Thyroid gland (tissue), 4 donors: Measurements from ENCODE around the gene INTS11. TPM values are rescaled to one million over a fixed set of nuclear protein-coding genes. Genes with fewer than 3 reads are reported as not detected.
"Not testable (repeated sequence)": the region's sequence is repeated elsewhere in the genome, so short reads cannot be mapped to it uniquely, and the experiment has no call there.

Source experiments
- DNase-seq, 2 donors: peaks; one replicate each; pipeline ENCODE4 v3.0.0-alpha.2; 2019
- H3K27ac ChIP-seq, 3 donors: fragments of 200-600 bp; sonication (generic); 1 replicate in 2 of 3; 2 replicates in 1 of 3; pipeline ENCODE4 v1.5.1; 2016 to 2019; ENCODE audit warnings: mild to moderate bottlenecking in 1 of 3, moderate library complexity in 1 of 3
- H3K27me3 ChIP-seq: fragments of 200-600 bp; sonication (generic); one replicate; pipeline ENCODE4 v1.5.1; 2019
- H3K36me3 ChIP-seq, 2 donors: fragments of 200-600 bp; sonication (generic); one replicate each; pipeline ENCODE4 v1.5.1; 2016 to 2019
- H3K4me1 ChIP-seq, 2 donors: fragments of 200-600 bp; sonication (generic); one replicate each; pipeline ENCODE4 v1.5.1; 2017 to 2019
- H3K4me3 ChIP-seq, 3 donors: fragments of 200-600 bp; sonication (generic); replicated peaks in 1 of 3; 1 replicate in 2 of 3; 2 replicates in 1 of 3; pipeline ENCODE4 v1.5.1; 2016; ENCODE audit warnings: mild to moderate bottlenecking in 1 of 3
- H3K9me3 ChIP-seq: fragments of 200-600 bp; sonication (generic); one replicate; pipeline ENCODE4 v1.5.1; 2017
- CTCF ChIP-seq, 6 experiments: fragments of 200-600 bp in 3 of 6; fragments of 450-650 bp in 3 of 6; sonication (generic) in 3 of 6; IDR thresholded peaks; one replicate each; pipeline ENCODE4 v1.5.1; 2016 to 2019; ENCODE audit warnings: antibody characterized with exemption in 6 of 6, mild to moderate bottlenecking in 2 of 6, inconsistent platforms in 1 of 6, moderate library complexity in 1 of 6
- POLR2A ChIP-seq, 2 donors: fragments of 450-650 bp; IDR thresholded peaks; one replicate each; pipeline ENCODE4 v1.6.1; 2017; ENCODE audit warnings: antibody characterized with exemption in 2 of 2, mild to moderate bottlenecking in 2 of 2, moderate library complexity in 1 of 2
- WGBS, 2 donors: methylation state at CpG; one replicate each; pipeline ENCODE4 v1.1.5; 2017; 5-methylcytosine and 5-hydroxymethylcytosine counted together
- intact Hi-C: fragments of 100-400 bp; cut with DNase I; formaldehyde crosslinking; loops from one replicate; pipeline ENCODE4 v1.15.1; 2023
- total RNA-seq, 4 donors: library from RNA; depleted of rRNA; stranded (reverse); fragments of >200 nt; gene quantifications; one replicate each; pipeline ENCODE4 v1.2.3, GENCODE V29; 2016

The INTS11 gene
- total RNA-seq, 4 donors from 2014 or later: 68.9 to 116 (median 94.7) TPM

- no peak for TF ChIP-seq POLR2A (IDR thresholded peaks at IDR 0.05)
- no peak for TF ChIP-seq CTCF (IDR thresholded peaks at IDR 0.05)
- Histone ChIP-seq H3K9me3 (no peaks in the 10 kb centered on the region), H3K36me3 (peaks cover 11 to 24% of the 10 kb centered on the region in 2 donors), H3K4me3 (no peak overlapping the region), H3K27me3 (no peaks in the 10 kb centered on the region), H3K27ac (no peak overlapping the region), H3K4me1 (peaks cover 6 to 30% of the 10 kb centered on the region in 2 donors)
- DNase-seq: no peak
- intact Hi-C loops: loop anchor here (5.0 kb wide), 1 partner anchor 38 kb away; the partner anchor contains the start of gene MXRA8
- WGBS, 2 donors: 90 to 92% methylated on average over 30 to 36 of the region's 36 CpGs
These were observed 5.4 kb downstream of the INTS11 start for GRCh38 chr1:1318777-1319645.

GRCh38 chr1:1318131-1318652, 6.3 kb downstream of the INTS11 start:
- peaks cover 17 to 32% of the 10 kb centered on the region in 2 donors for H3K36me3 ChIP-seq
- H3K27me3 ChIP-seq: no peaks in the 10 kb centered on the region
- DNase-seq: peak; percentile 94 to 95
- H3K9me3 ChIP-seq: no peaks in the 10 kb centered on the region
- peaks cover 6 to 26% of the 10 kb centered on the region in 2 donors for H3K4me1 ChIP-seq
- no peak for TF ChIP-seq CTCF (IDR thresholded peaks at IDR 0.05)
- TF ChIP-seq POLR2A (IDR thresholded peaks at IDR 0.05): no peak
- 61 to 66% methylated on average over 9 of the region's 9 CpGs for WGBS, 2 donors
- intact Hi-C loops: loop anchor here (5.0 kb wide), 1 partner anchor 39 kb away; the partner anchor contains the start of gene MXRA8
- H3K4me3 ChIP-seq: no peak overlapping the region
- H3K27ac ChIP-seq: peak overlapping the region in 1 of 3 donors; percentile 29

- H3K4me1 ChIP-seq: peaks cover 6 to 19% of the 10 kb centered on the region in 2 donors
- DNase-seq: no peak
- no peak overlapping the region for H3K4me3 ChIP-seq
- no peak overlapping the region for H3K27ac ChIP-seq
- H3K27me3 ChIP-seq: no peaks in the 10 kb centered on the region
- TF ChIP-seq CTCF (IDR thresholded peaks at IDR 0.05): no peak
- TF ChIP-seq POLR2A (IDR thresholded peaks at IDR 0.05): no peak
- H3K36me3 ChIP-seq: peaks cover 25 to 40% of the 10 kb centered on the region in 2 donors
- intact Hi-C loops: loop anchor here (5.0 kb wide), 1 partner anchor 40 kb away; the partner anchor contains the start of gene MXRA8
- WGBS, 2 donors: 86 to 90% methylated on average over 6 of the region's 6 CpGs
- no peaks in the 10 kb centered on the region for H3K9me3 ChIP-seq
These were observed 7.0 kb downstream of the INTS11 start for GRCh38 chr1:1317420-1317819.

- WGBS, 2 donors: 88% methylated on average over 8 of the region's 8 CpGs
- not testable (repeated sequence) for DNase-seq, H3K27ac ChIP-seq, H3K4me3 ChIP-seq, H3K27me3 ChIP-seq, H3K9me3 ChIP-seq
- intact Hi-C loops: loop anchor here (5.0 kb wide), 1 partner anchor 41 kb away; the partner anchor contains the start of gene MXRA8
- Histone ChIP-seq H3K36me3 (peaks cover 35 to 48% of the 10 kb centered on the region in 2 donors), H3K4me1 (peaks cover 6 to 14% of the 10 kb centered on the region in 2 donors)
These were observed 8.3 kb downstream of the INTS11 start for GRCh38 chr1:1316199-1316598.

GRCh38 chr1:1315435-1315954, 9.0 kb downstream of the INTS11 start:
- Histone ChIP-seq H3K36me3 (peaks cover 42 to 52% of the 10 kb centered on the region in 2 donors), H3K27ac (no peak overlapping the region), H3K9me3 (no peaks in the 10 kb centered on the region), H3K4me1 (peaks cover 6 to 12% of the 10 kb centered on the region in 2 donors), H3K4me3 (no peak overlapping the region), H3K27me3 (no peaks in the 10 kb centered on the region)
- no peak for TF ChIP-seq POLR2A (IDR thresholded peaks at IDR 0.05)
- TF ChIP-seq CTCF (IDR thresholded peaks at IDR 0.05): no peak
- WGBS, 2 donors: 76 to 83% methylated on average over 14 to 24 of the region's 26 CpGs
- intact Hi-C loops: loop anchor here (5.0 kb wide), 1 partner anchor 42 kb away; the partner anchor contains the start of gene MXRA8
- DNase-seq: no peak
